Vagina (tissue), 2 donors: ENCODE data around the gene ESPN.

Source experiments
- CTCF ChIP-seq, 3 experiments: fragments of 450-650 bp in 2 of 3; fragments of 200-600 bp in 1 of 3; sonication (generic) in 1 of 3; IDR thresholded peaks; one replicate each; pipeline ENCODE4 v1.5.1; 2017 to 2019; ENCODE audit warnings: antibody characterized with exemption in 3 of 3, mild to moderate bottlenecking in 2 of 3, moderate library complexity in 2 of 3
- POLR2A ChIP-seq, 2 donors: fragments of 450-650 bp; IDR thresholded peaks; one replicate each; pipeline ENCODE4 v1.6.1; 2017; ENCODE audit warnings: antibody characterized with exemption in 2 of 2, mild to moderate bottlenecking in 2 of 2, moderate library complexity in 2 of 2

DNA sequence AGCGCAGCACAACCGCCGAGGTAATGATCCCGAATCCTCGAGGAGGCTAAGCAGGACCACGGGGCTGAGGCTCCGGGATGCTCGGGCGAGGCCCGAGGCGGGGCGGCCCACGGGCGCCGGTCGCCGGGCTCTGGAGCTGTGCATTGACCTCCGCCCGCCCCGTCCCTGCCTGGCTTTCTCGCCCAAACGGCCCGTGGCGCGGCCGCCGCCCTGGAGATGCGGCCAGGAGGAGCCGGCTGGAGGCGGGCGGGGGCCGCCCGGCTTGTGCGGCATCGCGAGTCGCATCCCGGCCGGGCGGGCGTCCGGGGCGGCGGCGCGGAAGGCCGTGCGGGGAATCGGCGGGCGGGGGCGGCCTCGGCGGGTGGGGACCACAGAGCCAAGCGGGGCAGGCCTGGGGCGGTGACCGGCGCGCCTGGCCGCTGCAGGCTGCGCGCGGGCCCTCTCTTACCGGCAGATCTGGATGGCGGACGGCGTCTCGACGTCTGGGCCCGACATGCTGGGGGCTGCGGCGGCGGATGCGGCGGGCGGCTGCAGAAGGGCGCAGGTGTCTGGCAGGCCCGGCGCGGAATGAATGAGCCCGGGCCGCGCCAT, 31.7 kb upstream of the ESPN start:
- TF ChIP-seq POLR2A (IDR thresholded peaks at IDR 0.05): no peak
- no peak for TF ChIP-seq CTCF (IDR thresholded peaks at IDR 0.05)
